H54 (cell line): ENCODE results near the gene EFNA2.
"Not testable (repeated sequence)": the region's sequence is repeated elsewhere in the genome, so short reads cannot be mapped to it uniquely, and the experiment has no call there.

Experiments used
- DNase-seq: peaks from one replicate; pipeline ENCODE4 v3.0.0; 2011; ENCODE audit warnings: low spot score, mixed read lengths; ENCODE audit not compliant: insufficient read length
- FAIRE-seq: peaks from 3 replicates; lab custom pipeline; 2011; peaks lifted over from hg19 to GRCh38; lab: Jason Lieb, UNC
- POLR2A ChIP-seq: IDR thresholded peaks from 2 replicates; pipeline ENCODE4 v1.6.1; 2011; ENCODE audit warnings: low read depth, mild to moderate bottlenecking, low read length

The EFNA2 gene

DNA sequence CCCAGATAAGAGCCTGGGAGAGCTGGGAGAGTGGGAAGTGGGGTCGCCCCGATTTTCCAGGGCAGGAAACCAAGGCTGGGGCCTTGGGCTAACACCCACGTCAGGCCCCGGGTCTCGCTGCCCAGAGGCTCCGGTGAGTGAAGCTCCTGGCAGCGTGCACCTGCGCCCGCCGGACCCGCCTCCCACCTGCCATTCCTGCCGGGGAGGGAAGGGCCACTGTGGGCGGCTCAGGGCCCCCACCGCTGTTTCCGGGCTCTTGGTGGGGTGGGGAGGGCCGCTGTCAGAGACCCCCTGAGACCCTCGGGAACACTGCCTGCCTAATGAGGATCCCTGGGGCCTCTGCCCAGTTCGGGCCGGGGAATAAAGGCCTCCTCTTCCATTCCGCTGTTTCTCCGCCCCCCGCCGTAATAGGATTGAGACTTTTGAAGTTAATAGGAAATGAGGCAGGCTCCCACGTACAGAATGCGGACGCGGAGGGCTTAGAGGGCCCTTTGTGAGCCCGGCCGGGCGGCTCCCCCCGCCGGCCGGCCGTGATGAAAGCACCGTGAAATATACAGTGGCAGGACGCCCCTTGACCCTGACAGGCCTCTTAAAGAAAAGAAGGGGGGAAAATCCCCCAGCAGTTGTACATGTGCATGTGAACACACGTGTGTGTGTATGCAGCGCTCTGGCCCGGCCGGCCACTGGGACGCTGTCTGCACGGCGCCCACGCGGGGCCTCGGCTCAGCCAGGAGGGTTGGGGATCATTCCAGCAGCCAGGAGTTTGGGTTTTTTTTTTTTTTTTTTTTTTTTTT is 33.2 kb downstream of the EFNA2 start:
- DNase-seq (no peak), FAIRE-seq (no peak)
- TF ChIP-seq POLR2A = no peak

DNA sequence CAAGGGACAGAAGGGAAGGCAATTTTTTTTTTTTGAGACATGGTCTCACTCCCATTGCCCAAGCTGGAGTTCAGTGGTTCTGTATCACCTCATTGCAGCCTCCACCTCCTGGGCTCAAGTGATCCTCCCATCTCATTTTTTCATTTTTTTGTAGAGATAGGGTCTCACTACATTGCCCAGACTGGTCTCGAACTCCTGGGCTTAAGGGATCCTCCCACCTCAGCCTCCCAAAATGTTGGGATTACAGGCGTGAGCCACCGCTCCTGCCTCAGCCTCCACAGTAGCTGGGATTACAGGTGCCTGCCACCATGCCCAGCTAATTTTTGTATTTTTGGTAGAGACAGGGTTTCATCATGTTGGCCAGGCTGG is 34.6 kb downstream of the EFNA2 start:
- not testable (repeated sequence) for FAIRE-seq, DNase-seq

- DNase-seq (no peak), FAIRE-seq (no peak)
- TF ChIP-seq POLR2A = no peak
Measured at GRCh38 chr19:1321539-1321938, 35.9 kb downstream of the EFNA2 start.

GRCh38 chr19:1322198-1322981 is 36.7 kb downstream of the EFNA2 start:
- no peak for DNase-seq
- FAIRE-seq = no peak
- TF ChIP-seq POLR2A = no peak

- DNase-seq (no peak), FAIRE-seq (no peak)
- no peak for TF ChIP-seq POLR2A
Measured at GRCh38 chr19:1324249-1324805, 38.7 kb downstream of the EFNA2 start.

DNA sequence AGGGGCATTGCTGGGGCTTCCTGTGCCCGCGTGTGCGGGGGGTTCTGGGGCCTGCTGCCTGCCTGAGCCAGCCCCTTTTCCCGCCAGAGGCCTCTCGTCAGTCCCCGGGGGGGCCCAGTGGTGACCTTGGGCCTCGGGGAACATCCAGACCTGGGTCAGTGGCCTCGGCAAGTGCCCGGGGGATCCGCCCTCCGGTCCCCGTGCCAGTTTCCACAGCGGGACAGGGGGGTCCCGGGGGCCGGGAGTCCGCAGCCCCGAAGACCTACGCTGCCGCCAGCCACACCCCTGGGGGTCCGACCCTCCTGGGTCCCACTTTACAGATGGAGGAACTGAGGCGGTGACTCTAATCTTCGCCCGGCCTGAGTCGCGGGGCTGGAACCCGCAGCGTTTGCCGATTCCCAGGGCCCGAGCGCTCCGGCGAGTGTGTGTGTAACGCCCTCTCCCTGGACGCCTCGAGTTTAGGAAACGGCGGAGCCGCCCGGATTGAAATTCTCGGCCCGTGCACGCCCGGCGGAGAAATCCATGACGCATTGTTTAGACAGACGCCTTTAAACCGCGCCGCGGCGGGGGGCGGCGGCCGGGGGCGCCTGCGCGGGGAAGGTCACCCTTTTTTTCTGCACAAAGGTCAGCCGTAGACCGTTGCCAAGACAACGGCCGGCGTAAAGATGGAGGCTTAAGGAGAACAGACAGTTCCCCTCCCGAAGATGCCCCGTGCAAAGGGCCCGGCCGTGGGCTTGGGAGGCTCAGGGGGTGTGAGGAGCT is 39.3 kb downstream of the EFNA2 start:
- FAIRE-seq = no peak
- peak; percentile 71 for DNase-seq
- TF ChIP-seq POLR2A = no peak

GRCh38 chr19:1325568-1326294 is 40.1 kb downstream of the EFNA2 start:
- DNase-seq = no peak
- TF ChIP-seq POLR2A = no peak
- no peak for FAIRE-seq

DNA sequence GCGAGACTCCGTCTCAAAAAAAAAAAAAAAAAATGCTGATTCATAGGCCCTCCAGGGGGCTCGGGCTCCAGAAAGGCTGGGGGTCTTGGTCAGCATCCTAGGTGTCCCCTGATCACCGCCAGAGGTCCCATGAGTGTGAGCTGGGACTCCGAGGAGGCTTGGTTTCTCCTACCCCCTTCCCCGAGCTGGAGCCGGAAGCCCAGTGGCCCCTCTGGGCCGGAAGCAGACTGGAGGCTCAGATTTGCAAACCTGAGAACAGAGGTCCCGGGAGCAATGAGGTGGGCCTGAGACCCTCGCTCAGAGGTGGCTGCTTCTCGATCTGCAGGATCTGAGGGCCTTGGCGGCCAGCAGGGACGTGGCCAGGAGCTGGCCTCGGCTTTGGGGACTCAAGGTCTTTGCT is 41.5 kb downstream of the EFNA2 start:
- FAIRE-seq (no peak), DNase-seq (no peak)
- TF ChIP-seq POLR2A = no peak

GRCh38 chr19:1332208-1332607 is 46.5 kb downstream of the EFNA2 start:
- not testable (repeated sequence) for DNase-seq, FAIRE-seq

GRCh38 chr19:1336079-1336684 is 50.5 kb downstream of the EFNA2 start:
- no peak for DNase-seq
- FAIRE-seq = no peak
- TF ChIP-seq POLR2A = no peak

DNA sequence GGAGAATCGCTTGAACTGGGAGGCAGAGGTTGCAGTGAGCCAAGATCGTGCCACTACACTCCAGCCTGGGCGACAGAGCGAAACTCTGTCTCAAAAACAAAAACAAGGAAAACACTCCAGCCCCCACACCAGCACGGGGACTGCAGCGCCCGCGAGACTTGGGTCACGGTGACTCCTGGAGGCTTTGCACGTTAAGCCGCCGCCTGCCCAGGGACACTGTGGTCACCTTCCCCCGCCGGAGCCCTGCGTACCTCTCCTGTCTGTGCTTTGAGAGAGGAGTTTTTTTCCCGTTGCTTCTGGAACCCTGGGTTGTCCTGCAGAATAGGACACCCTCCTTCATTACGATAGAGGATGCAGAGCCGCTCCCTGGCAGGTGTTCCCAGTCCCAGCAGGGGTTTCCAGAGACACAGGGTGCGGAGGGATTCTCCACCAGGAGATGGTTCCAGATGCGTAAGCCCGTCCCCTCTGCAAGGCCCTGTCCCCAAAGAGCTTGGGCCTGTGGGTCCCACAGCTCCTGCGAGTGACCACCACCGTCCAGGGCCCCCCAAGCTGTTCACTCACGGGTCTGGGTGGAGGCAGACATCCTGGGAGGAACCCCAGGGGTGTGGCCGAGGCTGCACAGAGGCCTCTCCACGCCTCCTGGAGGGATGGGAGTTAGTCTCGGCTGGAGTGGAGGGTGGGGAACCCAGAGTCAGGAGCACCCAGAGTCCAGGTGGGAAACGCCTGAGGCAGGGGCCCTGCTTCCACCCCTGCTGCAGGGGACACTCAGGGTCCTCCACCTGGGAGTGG is 55.2 kb downstream of the EFNA2 start:
- no peak for TF ChIP-seq POLR2A
- FAIRE-seq = no peak
- DNase-seq = no peak

DNA sequence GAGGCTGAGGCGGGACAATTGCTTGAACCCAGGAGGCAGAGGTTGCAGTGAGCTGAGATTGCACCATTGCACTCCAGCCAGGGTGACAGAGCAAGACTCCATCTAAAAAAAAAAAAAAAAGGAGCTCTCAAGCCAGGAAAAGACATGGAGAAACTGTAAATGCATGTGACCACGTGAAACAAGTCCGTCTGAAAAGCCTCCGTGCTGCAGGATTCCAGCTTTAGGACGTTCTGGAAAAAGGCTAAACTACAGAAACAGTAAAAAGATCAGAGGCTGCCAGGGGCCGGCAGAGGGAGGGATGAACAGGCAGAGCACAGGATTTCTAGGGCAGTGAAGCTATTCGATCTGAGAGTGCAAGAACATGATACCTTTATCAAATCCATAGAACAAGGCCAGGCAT is 57.4 kb downstream of the EFNA2 start:
- FAIRE-seq = no peak
- DNase-seq = no peak
- no peak for TF ChIP-seq POLR2A

DNA sequence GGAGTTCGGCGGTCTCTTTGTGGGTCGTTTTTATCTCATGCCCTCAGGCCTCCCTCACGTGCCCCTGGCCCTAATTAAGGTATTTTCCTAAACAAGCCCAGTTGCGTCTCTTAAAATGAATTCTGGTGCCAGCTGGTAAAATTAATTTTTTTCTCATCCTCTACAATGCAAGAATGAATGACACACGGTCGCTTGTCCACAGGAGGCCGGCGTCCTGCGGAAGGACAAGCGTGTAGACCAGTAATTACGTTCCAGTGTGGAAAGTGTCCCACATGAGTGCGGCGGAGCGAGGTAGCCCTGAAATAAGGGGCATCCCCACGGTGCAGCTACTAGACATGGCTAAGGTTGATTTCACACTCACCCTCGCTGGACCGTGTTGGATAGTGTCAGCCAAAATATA is 63.5 kb downstream of the EFNA2 start:
- FAIRE-seq = no peak
- no peak for DNase-seq
- no peak for TF ChIP-seq POLR2A
